GM19467 (cell line): Measurements from ENCODE around the gene DDX59.
A peak's percentile ranks its signal among the peaks of the same experiment; 100 is the strongest.
"Not testable (repeated sequence)": the region's sequence is repeated elsewhere in the genome, so short reads cannot be mapped to it uniquely, and the experiment has no call there.

Experiments used
- ATAC-seq: cut with Tn5 transposase; IDR thresholded peaks from one replicate; pipeline ENCODE4 v1.9.1; 2021; ENCODE audit warnings: mild to moderate bottlenecking, moderate library complexity; ENCODE audit not compliant: unreplicated experiment

DDX59 gene

DNA sequence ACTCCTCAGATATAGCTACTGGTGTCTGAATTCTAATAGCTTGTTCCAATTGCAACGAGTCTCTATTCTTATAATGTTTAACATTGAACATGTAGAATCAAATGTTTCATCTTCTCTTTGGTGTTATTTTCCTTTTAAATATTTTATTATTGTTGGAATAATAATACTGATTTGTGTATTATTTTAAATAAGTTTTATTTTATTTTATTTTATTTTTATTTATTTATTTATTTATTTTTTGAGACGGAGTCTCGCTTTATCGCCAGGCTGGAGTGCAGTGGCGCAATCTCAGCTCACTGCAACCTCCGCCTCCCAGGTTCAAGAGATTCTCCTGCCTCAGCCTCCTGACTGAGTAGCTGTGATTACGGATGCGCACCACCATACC, 39.2 kb downstream of the DDX59 start:
- not testable (repeated sequence) for ATAC-seq

DNA sequence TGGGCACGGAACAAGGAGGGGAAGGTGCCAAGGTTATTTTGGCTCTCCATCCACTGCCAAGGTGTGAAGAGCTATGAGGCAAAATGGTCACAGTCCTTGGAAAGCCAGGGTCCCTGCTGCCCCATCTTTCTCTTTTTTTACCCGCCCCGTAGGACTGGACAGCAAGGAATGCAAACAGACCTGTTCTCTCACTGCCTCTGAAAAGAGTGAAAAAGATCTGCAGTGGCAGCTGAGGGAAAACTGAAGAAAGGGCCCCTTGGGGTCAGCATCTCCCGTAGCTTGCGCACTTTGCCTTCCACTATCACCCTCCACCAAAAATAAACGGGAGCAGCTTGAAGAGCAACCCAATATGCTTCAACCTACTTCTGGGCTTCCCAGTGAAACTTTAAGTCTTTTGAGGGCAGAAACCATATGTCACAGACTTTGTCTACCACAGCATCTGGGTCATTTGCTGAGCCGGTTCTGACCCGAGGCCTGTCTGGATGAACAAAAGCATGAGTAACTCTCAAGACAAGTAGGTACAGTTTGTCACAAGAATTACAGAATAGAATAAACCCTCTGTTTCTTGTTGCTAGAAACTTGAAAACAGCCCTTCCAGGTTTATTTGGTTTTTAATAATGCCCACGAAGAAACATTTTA, 39.7 kb downstream of the DDX59 start:
- no peak for ATAC-seq

DNA sequence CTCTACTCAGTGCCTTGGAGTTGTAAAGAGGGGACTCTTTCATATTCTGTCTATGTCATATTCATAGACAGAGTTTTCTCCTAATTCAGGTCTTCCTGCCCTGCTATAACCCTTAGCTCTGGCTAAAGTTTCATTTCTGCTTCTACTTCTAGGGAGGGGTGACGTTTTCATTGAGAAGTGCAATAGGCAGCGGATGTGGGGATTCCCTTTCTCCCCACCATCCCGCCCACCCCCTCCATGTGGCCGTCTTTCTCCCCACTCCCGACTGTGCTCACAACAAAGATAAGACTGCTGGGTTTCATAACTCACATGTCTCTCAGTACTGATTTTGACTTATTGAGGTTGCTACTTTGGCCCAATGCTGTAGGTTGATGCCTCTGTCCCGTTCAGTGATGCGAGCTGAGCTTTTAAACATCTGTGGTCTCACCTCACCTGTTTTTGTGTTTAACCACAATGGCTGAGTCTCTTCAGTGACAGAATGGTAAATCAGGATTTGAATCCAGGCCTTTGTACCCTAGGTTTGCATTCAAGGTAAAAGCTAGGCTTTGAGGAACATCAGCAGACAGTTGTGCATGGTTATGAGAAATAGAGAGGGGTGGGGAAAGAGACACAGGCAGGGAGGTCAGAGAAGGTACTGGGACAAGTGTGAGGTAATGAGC, 41.4 kb downstream of the DDX59 start:
- ATAC-seq = peak; percentile 67

DNA sequence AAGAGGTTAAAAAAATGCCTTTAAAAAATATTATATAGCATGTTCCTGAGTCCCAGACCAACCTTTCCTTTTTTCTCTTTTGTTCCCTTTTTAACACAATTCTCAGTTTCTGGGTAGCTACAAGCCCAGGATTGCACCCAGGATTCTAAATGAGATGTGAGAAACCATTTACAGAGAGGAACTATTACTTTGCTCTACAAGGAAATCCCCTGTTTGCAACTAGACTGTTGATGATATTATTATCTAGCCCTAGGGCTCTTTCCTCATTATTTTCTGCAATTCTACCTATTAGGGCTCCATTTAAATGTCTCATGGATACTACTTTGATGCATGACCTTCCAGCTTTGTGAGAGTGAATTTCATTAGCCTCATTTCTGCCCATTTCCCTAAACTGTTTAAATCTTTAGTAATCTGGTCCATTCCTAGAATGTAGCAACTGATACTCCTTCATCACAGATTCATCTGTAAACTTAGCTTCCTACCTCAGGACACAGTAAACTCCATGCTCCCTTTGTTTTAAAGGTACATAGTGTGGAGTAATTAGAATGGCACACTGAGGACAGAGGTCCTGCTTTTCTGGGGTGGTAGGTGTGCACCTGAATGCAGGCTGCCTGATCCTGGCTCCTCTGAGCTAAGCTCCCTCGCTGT, 42.0 kb downstream of the DDX59 start:
- ATAC-seq = no peak

DNA sequence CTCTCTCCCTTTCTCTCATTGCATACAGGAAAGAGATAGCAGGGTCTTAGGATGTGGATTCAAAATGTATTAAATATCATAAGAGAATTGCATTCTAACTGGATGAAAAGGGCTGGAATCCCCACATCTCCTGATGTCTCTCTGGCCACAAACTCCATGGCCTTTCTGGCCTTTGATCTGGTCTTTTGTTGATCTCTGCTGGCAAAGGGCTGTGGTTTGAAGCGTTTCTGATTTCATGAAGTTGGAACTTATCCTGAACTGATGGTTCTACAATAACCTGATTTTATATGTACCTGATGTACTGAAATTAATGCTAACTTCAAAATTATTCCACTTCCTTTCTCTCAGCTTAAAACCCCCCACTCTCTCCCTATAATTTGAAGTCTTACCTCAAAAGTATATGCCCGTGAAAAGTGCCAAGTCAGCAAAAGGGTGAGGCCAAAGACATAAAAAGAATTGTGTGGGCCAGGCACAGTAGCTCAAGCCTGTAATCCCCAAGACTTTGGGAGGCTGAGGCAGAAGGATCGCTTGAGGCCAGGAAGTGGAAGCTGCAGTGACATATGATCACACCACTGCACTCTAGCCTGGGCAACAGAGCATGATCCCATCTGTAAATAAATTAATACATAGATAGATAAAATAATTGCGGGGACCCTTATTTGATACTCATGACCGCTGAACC, 42.7 kb downstream of the DDX59 start:
- ATAC-seq = no peak

DNA sequence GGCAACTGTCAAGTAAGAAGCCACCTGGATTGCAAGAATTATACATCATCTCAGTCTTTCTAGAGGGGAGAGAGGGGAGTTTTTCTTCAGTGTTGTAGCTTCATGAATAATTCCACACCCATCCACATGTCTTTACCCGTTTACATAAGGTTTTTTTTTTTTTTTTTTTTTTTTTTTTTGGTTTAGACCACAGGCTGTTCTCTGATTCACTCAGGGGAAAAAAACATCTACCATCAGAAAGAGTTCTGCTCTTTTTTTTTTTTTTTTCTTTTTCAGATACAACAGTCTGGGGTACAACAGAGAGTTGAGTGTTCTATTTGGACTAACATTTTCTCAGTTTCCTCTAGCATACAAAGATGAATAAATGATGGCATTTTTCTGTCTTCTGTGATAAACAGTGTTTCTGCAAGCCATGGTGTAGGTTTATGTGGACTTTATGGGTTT, 44.3 kb downstream of the DDX59 start:
- ATAC-seq = no peak

DNA sequence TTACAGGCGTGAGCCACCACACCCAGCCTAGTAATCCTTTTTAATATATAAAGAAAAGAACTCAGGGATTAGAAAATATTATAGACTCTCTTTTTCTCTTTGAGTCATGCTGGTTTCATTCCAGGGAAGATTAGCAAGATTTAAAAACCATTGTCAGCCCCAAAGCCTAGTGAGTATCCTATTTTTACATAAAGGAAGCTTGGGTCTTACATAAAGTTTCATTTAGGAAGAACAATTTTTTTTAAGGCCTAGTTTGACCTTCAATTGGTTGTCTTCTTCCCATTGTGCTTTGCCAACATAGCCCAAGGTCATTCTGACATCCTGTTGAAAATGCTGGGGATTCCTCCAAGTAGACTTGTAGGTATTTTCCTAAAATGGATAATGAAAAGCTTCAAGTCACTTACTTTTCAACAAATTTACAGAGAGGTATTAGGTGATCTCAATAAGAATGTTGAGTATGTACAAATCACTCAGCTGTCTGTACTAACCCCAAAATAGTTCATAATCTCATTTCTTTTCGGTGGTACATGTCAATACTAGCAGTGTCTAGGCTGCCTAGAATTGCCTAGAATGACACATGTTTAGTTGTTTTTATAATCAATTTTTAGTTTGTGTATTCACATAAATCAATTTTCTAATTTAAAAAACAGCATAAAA, 44.9 kb downstream of the DDX59 start:
- no peak for ATAC-seq

DNA sequence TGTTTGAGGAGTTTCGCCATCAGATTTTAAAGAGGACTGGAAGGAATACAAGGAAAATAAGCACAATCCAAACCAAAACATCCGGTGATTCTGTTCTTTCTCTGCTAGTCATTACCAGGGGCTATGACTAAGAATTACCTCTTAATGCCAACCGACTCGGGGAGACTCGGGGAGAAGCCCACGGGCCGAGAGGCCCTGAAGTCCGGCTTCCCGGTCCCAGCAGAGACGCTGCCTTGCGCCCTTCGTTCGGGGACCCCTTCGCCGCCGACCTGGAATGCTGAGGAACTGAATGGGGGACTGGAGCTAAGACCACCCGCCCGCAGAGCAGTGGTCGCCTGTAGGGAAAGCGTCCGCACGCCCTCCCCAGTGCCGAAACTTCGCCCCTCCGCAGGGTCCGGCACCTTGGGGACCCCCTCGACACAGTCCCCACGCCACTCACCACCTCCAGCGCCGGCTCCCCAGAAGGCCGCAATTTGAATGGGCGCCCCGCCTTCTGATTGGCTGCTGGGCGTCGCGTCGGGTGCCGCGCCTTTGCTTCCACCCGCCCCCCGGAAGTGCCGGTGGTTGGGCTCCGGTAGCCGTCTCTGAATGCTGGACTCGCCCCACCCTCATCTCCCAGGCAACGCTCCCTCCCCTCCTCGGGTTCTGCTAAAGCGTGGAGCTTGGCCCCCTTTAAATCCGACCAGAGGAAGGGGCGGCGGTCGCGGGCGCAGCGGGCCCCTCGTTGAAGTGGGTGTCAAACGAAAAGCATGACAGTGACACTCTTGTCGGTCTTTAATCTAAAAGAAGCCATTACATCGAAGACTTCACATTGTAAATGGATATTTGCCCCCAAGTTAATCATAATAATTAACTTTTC, 49.2 kb downstream of the DDX59 start, which contains the start of gene KIF14:
Gene KIF14 (minus strand): TSS at position 479 of the 859 bp plus-strand sequence. CDS start 2,028 bp downstream, outside the sequence.
- ATAC-seq = peak; percentile 94

DNA sequence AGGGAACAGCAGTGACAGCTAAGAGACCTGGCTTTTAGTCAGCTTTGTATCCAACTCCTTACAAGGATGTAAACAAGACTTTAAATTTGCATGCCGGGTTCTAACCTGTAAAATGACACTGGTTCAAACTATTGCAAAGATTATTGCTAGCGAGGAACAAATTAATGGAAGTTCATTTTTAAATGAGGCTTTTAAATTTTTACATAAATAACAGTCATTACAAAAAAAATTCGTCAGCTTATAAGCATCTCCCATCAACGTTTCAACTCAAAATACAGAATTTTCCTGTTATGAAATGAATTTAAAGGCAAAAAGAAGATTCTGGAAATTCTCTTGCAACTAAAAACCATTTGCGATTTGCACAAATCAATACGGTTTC, 49.8 kb downstream of the DDX59 start:
- ATAC-seq = no peak

DNA sequence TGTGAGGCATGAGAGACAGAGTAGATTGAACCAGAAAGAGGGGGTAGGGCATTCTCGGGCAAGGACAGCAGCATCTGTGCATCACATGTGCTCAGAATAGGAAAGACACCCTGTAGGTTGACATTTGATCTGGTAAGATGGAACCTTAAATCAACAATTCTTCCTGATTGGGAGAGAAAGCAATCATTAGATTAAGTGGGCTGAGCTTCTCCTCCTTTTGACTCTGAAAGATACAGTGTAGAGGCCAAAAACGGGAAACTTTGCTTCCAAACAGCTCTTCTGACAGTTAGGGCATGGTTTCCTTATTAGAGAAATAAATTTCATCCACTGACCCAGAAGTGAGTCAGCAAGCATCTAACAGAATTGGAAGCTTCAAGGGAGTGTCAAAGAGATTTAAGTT, 58.9 kb downstream of the DDX59 start:
- ATAC-seq = no peak

DNA sequence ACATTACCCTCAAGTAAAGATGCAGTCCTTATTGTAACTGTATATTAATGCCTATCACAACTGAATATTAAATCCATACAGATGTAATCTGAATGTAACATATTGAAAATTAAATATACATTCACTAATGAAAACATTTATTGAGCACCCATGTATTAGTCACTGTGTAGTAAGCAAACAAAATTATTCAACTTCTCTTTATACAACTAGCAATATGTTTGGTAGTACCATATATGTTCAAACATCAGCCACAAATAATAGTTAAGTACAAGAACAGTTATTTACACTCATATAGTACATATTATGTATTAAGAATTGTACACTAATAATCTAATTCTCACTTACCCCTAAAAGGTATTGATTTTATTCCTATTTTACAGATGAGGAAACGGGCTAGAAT, 67.1 kb downstream of the DDX59 start:
- ATAC-seq = no peak
